ENCODE measurements around the gene AFDN. TPM values are rescaled to one million over a fixed set of nuclear protein-coding genes. Genes with fewer than 3 reads are reported as not detected.

The AFDN gene
- total RNA-seq, 1 donor from 2014 or later, result 168 TPM

DNA sequence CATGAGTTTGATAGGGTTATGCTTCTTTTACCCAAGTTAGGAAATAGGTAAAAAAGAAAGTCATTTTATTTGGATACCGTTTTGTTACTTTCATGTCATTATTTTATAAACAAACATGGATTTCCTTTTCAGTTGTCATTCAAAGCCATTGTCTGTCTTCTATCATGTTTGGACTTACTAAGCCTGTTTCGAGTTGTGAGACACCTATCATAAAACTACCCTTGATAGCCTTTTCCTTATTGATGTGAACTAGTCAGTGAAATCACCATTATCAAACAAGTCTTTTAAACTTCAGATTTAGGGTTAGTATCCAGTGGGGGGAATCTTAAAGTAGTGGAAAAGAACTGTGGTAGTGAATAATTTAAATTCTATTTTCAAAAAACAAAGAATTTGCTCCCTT is 85.8 kb downstream of the AFDN start:
- DNase-seq (ENCODE audit: low spot score), result no peak

DNA sequence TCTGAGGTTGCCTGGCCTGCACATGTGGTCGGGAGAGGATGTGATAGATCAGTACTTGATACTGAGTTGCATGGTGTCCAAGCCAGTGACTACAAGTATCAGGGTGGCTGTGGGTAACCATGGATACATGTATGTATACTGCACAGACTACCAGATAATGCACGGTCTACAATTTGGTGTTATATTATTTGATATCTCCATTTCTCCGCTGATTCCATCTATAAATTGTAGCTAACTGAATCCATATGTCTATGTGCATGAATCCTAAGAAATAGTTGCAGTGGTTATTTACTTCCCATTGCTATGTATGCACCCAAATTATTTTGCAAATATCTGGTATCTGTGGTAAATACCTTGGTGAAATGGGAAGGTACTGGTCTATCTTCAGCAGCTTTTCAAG is 87.0 kb downstream of the AFDN start:
- no peak for DNase-seq (ENCODE audit: low spot score)

GRCh38 chr6:167915139-167915538 is 88.4 kb downstream of the AFDN start:
- DNase-seq (ENCODE audit: low spot score), result no peak

- DNase-seq (ENCODE audit: low spot score), result no peak
Observed at GRCh38 chr6:167917551-167918154, 90.9 kb downstream of the AFDN start.

DNA sequence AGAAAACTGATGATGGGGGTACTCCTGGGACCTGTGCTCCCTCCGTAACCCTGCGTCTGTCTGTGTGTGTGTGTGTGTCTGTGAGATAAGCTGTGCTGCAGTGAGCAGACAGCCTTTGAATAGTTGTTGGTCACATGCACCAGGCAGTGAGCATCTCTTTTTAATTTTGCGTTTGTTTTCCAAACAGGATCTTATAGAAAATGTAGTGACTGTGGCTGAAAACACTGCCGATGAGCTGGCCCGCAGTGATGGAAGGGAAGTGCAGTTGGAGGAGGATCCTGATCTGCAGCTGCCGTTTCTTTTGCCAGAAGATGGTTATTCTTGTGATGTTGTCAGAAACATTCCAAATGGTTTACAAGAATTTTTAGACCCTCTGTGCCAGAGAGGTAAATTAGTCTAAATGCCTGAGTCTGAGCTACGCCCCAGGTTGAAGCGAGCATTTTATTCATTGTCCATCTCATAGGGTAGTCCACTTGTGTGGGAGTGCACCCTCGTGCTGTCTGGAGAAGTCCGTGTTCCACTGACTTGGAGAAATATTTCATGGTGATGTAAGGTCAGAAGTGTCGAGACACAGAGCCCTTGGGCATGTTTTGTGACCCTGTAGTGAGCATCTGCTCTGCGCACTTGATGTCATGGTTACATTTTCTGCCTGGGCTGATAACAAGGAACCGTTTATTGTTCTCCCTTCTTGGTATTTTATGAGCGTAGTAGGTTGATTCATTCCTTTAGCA is 92.0 kb downstream of the AFDN start:
- DNase-seq (ENCODE audit: low spot score), result no peak

DNA sequence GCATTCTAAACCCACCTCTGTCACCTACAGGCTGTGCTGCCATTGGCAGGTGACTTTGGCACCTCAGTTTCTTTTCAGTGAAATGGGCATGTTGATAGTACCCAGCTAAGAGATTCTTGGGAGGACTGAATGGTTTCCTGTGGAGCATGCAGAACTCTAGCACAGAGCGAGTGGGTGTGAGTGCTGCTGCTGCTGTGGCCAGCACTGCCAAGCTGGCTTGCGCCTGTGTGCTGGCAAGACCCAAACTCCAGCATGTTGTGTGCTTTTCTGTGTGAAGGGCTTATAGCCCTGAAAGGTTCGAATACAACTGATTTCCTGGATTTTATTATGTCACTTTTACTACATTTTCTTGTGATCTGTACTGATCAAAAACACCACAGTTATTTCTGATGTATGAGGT is 92.6 kb downstream of the AFDN start:
- DNase-seq (ENCODE audit: low spot score), result no peak

GRCh38 chr6:167920165-167920564 is 93.5 kb downstream of the AFDN start:
- DNase-seq (ENCODE audit: low spot score), result no peak

DNA sequence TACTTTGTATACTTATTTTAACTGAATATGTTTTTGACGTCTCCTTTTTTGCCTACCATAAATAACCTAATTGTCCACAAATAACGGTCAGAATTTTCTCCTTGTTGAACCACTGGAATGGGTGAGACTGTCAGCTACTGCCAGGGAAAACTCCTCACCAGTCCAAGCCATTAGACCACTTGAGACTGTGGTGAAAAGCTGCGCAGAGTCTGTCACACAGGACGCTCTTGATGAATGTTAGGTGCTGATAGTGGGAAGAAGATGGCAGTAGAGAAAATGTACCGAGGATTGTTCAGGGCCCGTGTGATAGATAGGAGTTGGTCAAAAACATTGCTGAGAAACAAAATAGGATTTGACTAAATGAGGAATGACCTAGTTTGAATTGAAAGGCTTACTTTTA is 95.1 kb downstream of the AFDN start:
- DNase-seq (ENCODE audit: low spot score), result no peak

- no peak for DNase-seq (ENCODE audit: low spot score)
Observed at GRCh38 chr6:167925026-167925425, 98.3 kb downstream of the AFDN start.

- no peak for DNase-seq (ENCODE audit: low spot score)
Observed at GRCh38 chr6:167927246-167927645, 100.5 kb downstream of the AFDN start.

GRCh38 chr6:167928111-167928510 is 101.4 kb downstream of the AFDN start:
- no peak for DNase-seq (ENCODE audit: low spot score)

DNA sequence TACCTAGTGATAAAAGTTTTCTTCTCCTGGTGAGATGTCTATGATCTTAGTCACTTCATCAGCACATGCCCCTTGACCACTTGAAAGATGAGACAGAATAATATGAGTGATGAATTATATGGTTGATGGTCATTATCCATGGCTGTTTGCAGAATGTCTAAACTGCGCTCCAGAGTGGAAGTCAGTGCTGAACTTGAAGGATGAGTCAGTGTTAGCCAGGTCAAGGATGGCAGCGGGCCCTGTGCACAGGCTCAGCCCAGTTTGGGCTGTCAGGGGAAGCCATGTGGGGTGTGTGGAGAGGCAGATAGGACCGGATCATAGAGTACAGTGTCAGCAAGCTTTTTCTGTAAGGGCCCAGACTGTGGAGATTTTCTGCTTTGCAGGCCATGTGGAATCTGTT is 103.6 kb downstream of the AFDN start:
- DNase-seq (ENCODE audit: low spot score), result no peak

DNA sequence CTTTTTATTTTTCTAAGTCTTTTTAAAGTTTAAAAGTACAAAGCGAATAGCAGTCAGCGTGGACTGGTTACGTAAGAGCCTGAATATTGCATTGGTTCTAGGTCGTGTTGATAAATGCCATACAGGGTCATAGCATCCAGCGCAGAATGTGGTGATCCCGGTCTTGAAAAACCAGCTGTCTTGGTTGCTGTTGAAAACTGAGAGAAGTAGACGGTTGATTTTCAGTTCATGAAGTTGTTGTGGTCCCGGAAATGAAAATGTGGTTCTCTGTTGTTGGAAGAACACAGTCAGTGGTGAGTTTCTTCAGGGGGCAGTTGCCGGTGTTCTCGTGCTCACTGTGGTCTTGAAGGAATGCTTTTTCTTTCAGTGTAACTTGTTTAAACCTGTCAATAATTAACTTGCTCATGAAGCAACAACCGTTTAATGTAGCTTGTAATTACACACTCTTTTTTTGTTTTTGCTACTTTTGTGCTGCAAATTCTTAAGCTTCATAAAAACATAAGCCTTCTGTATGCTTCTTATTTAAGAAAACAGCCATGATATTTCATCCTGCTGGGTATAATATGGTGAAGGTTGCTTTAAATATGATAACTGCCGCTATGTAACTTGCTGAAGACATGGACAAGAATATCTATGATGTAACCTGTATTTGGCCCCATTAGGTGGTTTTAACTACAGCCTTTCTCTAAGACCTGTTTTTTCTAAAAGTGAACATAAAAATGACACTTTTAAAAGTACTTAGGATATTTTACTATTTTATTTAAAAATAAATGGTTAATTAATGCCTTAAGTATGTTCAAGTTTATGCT is 106.0 kb downstream of the AFDN start:
- peak; percentile 54 for DNase-seq (ENCODE audit: low spot score)

- no peak for DNase-seq (ENCODE audit: low spot score)
Observed at GRCh38 chr6:167933290-167933689, 106.6 kb downstream of the AFDN start.

- no peak for DNase-seq (ENCODE audit: low spot score)
Observed at GRCh38 chr6:167933847-167934246, 107.1 kb downstream of the AFDN start.

- no peak for DNase-seq (ENCODE audit: low spot score)
Observed at GRCh38 chr6:167934426-167934864, 107.7 kb downstream of the AFDN start.

- no peak for DNase-seq (ENCODE audit: low spot score)
Observed at GRCh38 chr6:167936051-167936450, 109.3 kb downstream of the AFDN start.

DNA sequence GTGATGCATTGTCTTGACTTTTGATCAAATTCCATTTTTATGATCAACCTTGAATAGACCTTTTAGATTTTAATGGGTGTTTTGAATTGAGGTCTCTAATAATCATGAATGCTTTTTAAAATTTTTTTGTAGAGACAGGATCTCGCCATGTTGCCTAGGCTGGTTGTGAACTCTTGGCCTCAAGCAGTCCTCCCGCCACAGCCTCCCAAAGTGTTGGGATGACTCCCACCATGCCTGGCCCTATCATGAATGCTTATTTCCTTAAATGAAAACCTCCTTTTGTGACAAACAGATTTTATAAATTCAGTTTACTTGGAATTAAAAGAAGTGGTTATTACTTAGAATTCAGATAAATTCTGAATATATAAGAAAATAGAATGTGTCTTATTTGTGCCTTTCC is 110.6 kb downstream of the AFDN start:
- DNase-seq (ENCODE audit: low spot score), result no peak

DNA sequence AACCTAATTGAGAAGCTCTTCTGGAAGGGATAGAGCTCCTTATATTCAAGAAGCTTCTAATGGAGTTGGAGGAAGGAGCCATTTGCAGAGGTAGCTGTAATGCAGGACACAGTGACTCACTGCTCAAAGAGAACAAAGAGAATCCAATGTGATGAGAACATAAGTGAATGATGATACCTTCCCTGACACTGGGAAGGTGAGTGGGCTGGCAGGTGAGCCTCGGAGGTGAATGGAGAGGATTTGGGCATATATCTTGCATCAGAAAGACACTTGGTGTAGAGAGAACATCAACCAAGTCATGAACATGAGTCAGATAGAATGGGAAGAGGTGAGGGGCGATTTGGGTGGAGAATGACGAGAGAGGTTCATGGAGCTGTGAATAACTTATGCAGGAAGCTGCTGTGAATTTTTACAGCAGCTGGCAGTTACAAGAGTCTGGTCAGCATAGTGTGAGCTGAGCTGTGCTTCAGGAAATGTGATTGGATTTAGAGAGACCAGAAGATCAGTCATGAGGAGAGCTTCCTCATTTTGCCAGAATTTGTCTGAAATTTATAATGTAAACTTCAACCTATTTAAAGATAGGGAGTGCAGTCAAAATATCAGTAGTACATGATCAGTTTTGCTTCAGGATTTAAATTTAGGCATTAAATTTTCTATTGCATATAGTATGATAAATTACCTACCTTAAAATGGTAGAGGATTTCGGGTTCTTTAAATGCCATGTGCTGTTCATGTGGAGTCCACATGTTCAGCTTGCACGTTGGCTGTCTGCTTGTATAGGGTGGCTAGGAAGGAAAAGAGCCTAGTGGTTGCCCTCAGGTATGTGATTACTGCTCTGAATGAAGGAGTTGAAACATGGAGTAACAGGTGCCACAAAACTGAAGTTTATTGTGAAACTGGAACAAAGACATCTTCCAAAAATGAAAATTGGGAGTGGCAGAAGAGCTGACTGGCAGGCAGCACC is 111.5 kb downstream of the AFDN start:
- DNase-seq (ENCODE audit: low spot score), result no peak

GRCh38 chr6:167941822-167942221 is 115.1 kb downstream of the AFDN start:
- no peak for DNase-seq (ENCODE audit: low spot score)

DNA sequence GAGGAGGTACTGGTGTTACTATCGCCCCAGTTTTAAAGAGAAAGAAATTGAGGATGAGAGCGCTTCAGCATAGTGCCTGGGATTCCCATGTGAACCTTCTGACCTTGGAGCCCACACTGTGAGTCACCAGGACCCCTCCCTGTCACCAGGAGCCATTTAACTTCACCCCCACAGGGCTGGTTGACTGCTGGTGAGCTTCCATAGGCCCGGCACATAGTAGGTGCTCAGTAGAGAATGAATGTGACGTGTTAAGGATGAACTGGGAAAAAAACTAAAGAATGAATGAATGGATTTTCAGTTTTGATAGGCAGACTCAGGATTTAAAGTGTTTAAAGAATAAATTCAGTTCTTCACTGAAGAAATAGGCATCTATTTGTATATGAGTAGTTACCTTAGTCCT is 117.4 kb downstream of the AFDN start:
- no peak for DNase-seq (ENCODE audit: low spot score)

- DNase-seq (ENCODE audit: low spot score), result no peak
Observed at GRCh38 chr6:167946007-167946406, 119.3 kb downstream of the AFDN start.

Measured in ureter (tissue), 1 donor.